H9 (cell line): ENCODE measurements around the gene C1orf198. TPM values are rescaled to one million over a fixed set of nuclear protein-coding genes. Genes with fewer than 3 reads are reported as not detected.

Experiments
- DNase-seq: peaks from one replicate; pipeline ENCODE4 v3.0.0-alpha.2; 2017
- H2AFZ ChIP-seq: one replicate; pipeline ENCODE4 v1.6.1; 2013; ENCODE audit warnings: mild to moderate bottlenecking, low read length, control low read depth, moderate library complexity
- H2AK5ac ChIP-seq: 2 replicates; pipeline ENCODE4 v1.6.1; 2013; ENCODE audit warnings: low read length, control low read depth, mixed read lengths; ENCODE audit not compliant: insufficient read length
- H2BK120ac ChIP-seq: one replicate; pipeline ENCODE4 v1.6.1; 2013; ENCODE audit warnings: low read depth, mild to moderate bottlenecking, low read length, control low read depth, inconsistent platforms; ENCODE audit not compliant: poor library complexity, severe bottlenecking
- H2BK12ac ChIP-seq: 2 replicates; pipeline ENCODE4 v1.6.1; 2013; ENCODE audit warnings: low read length, control low read depth, mixed read lengths, low read depth; ENCODE audit not compliant: insufficient read length
- H2BK15ac ChIP-seq: 2 replicates; pipeline ENCODE4 v1.6.1; 2013; ENCODE audit warnings: low read depth, low read length, control low read depth
- H2BK20ac ChIP-seq: one replicate; pipeline ENCODE4 v1.6.1; 2013; ENCODE audit warnings: low read depth, mild to moderate bottlenecking, low read length, control low read depth, inconsistent platforms; ENCODE audit not compliant: poor library complexity, severe bottlenecking
- H2BK5ac ChIP-seq: 2 replicates; pipeline ENCODE4 v1.6.1; 2013; ENCODE audit warnings: low read length, control low read depth, mixed read lengths; ENCODE audit not compliant: insufficient read length
- H3K14ac ChIP-seq: 2 replicates; pipeline ENCODE4 v1.6.1; 2013; ENCODE audit warnings: low read length, control low read depth; ENCODE audit not compliant: insufficient read depth
- H3K18ac ChIP-seq: 2 replicates; pipeline ENCODE4 v1.6.1; 2013; ENCODE audit warnings: low read depth, mild to moderate bottlenecking, mixed read lengths, low read length, control low read depth; ENCODE audit not compliant: insufficient read length
- H3K23ac ChIP-seq: 2 replicates; pipeline ENCODE4 v1.6.1; 2013; ENCODE audit warnings: low read length, control low read depth, mixed read lengths, low read depth; ENCODE audit not compliant: insufficient read length
- H3K23me2 ChIP-seq: 2 replicates; pipeline ENCODE4 v1.6.1; 2013; ENCODE audit warnings: low read depth, mild to moderate bottlenecking, mixed read lengths, low read length, control low read depth; ENCODE audit not compliant: insufficient read length, poor library complexity, severe bottlenecking
- H3K27ac ChIP-seq: 2 replicates; pipeline ENCODE4 v1.5.1; 2013; ENCODE audit warnings: low read length, control low read depth, mixed read lengths, low read depth; ENCODE audit not compliant: insufficient read length
- H3K27me3 ChIP-seq: 2 replicates; pipeline ENCODE4 v1.6.1; 2013; ENCODE audit warnings: low read length, control low read depth, inconsistent platforms; ENCODE audit not compliant: insufficient read depth
- H3K4ac ChIP-seq: 2 replicates; pipeline ENCODE4 v1.6.1; 2013; ENCODE audit warnings: low read depth, mild to moderate bottlenecking, control low read depth, inconsistent platforms, low read length, moderate library complexity
- H3K4me1 ChIP-seq: 2 replicates; pipeline ENCODE4 v1.6.1; 2013; ENCODE audit warnings: low read length, control low read depth, inconsistent platforms; ENCODE audit not compliant: insufficient read depth
- H3K4me2 ChIP-seq: 2 replicates; pipeline ENCODE4 v1.6.1; 2013; ENCODE audit warnings: low read length, control low read depth, mixed read lengths; ENCODE audit not compliant: insufficient read length, insufficient read depth
- H3K56ac ChIP-seq: 2 replicates; pipeline ENCODE4 v1.6.1; 2013; ENCODE audit warnings: low read depth, mild to moderate bottlenecking, mixed read lengths, low read length, control low read depth; ENCODE audit not compliant: insufficient read length
- H3K79me1 ChIP-seq: 2 replicates; pipeline ENCODE4 v1.6.1; 2013; ENCODE audit warnings: low read depth, mild to moderate bottlenecking, moderate library complexity, low read length, control low read depth, inconsistent platforms; ENCODE audit not compliant: insufficient read depth, poor library complexity, severe bottlenecking
- H3K79me2 ChIP-seq: 2 replicates; pipeline ENCODE4 v1.6.1; 2013; ENCODE audit warnings: low read length, control low read depth, inconsistent platforms; ENCODE audit not compliant: insufficient read depth
- H3K9ac ChIP-seq: 2 replicates; pipeline ENCODE4 v1.6.1; 2013; ENCODE audit warnings: low read length, control low read depth, mixed read lengths; ENCODE audit not compliant: insufficient read length; ENCODE audit errors: extremely low read depth
- H3K9me3 ChIP-seq: one replicate; pipeline ENCODE4 v1.6.1; 2013; ENCODE audit warnings: low read depth, low read length, inconsistent platforms; ENCODE audit not compliant: control insufficient read depth
- H3T11ph ChIP-seq: one replicate; pipeline ENCODE4 v1.6.1; 2013; ENCODE audit warnings: mild to moderate bottlenecking, low read length, control low read depth, inconsistent platforms
- H4K20me1 ChIP-seq: one replicate; pipeline ENCODE4 v1.6.1; 2013; ENCODE audit not compliant: control insufficient read depth, insufficient read length, insufficient read depth
- H4K5ac ChIP-seq: 2 replicates; pipeline ENCODE4 v1.6.1; 2013; ENCODE audit warnings: low read depth, mild to moderate bottlenecking, mixed read lengths, low read length, control low read depth; ENCODE audit not compliant: insufficient read length
- H4K8ac ChIP-seq: replicated peaks from 2 replicates; pipeline ENCODE4 v1.6.1; 2013; ENCODE audit warnings: low read length, control low read depth, mixed read lengths, low read depth; ENCODE audit not compliant: insufficient read length
- H4K91ac ChIP-seq: 2 replicates; pipeline ENCODE4 v1.6.1; 2013; ENCODE audit warnings: low read depth, mild to moderate bottlenecking, moderate library complexity, mixed read lengths, low read length, control low read depth; ENCODE audit not compliant: insufficient read length
- H3K27ac Mint-ChIP-seq, 3 experiments: 2 replicates in 2 of 3; 3 replicates in 1 of 3; pipeline ENCODE4 v1.8.0; 2020 to 2021; ENCODE audit warnings: mixed read lengths in 3 of 3, mild to moderate bottlenecking in 1 of 3, moderate library complexity in 1 of 3
- H3K27me3 Mint-ChIP-seq: 2 replicates; pipeline ENCODE4 v1.8.0; 2021; ENCODE audit warnings: low read depth, mild to moderate bottlenecking, moderate library complexity, mixed read lengths
- H3K36me3 Mint-ChIP-seq, 3 experiments: 2 replicates in 2 of 3; 3 replicates in 1 of 3; pipeline ENCODE4 v1.8.0; 2020 to 2021; ENCODE audit warnings: low read depth in 3 of 3, mixed read lengths in 3 of 3; ENCODE audit not compliant: insufficient read depth in 1 of 3
- H3K4me1 Mint-ChIP-seq, 2 experiments: 2 replicates each; pipeline ENCODE4 v1.8.0; 2020; ENCODE audit warnings: mixed read lengths in 2 of 2
- H3K4me3 Mint-ChIP-seq, 2 experiments: 2 replicates in 1 of 2; 3 replicates in 1 of 2; pipeline ENCODE4 v1.8.0; 2020 to 2021; ENCODE audit warnings: mild to moderate bottlenecking in 2 of 2, mixed read lengths in 2 of 2, moderate library complexity in 1 of 2
- H3K9me3 Mint-ChIP-seq, 2 experiments: 2 replicates in 1 of 2; 3 replicates in 1 of 2; pipeline ENCODE4 v1.8.0; 2020; ENCODE audit warnings: mild to moderate bottlenecking in 2 of 2, mixed read lengths in 2 of 2, moderate library complexity in 1 of 2
- WGBS: extraction: QIAGEN DNeasy Blood & Tissue Kit; methylation state at CpG from one replicate; pipeline ENCODE4 v1.1.7; 2013; ENCODE audit warnings: missing lambda C conversion rate, low lambda C conversion rate, mixed read lengths; ENCODE audit not compliant: insufficient read length; ENCODE audit errors: extremely low coverage; 5-methylcytosine and 5-hydroxymethylcytosine counted together
- total RNA-seq: library from RNA; stranded (reverse); gene quantifications from 2 replicates; pipeline ENCODE4 v1.2.1, GENCODE V29; 2021
- TF ChIP-seq, protein P1 (sequence below): fragments of 200-600 bp; sonication (generic); conservative IDR thresholded peaks from 3 replicates; pipeline ENCODE4 v1.8.0; 2021; ENCODE audit warnings: antibody characterized with exemption, mild to moderate bottlenecking

C1orf198 gene
- total RNA-seq, 1 experiment from 2014 or later: 28.9 TPM

DNA sequence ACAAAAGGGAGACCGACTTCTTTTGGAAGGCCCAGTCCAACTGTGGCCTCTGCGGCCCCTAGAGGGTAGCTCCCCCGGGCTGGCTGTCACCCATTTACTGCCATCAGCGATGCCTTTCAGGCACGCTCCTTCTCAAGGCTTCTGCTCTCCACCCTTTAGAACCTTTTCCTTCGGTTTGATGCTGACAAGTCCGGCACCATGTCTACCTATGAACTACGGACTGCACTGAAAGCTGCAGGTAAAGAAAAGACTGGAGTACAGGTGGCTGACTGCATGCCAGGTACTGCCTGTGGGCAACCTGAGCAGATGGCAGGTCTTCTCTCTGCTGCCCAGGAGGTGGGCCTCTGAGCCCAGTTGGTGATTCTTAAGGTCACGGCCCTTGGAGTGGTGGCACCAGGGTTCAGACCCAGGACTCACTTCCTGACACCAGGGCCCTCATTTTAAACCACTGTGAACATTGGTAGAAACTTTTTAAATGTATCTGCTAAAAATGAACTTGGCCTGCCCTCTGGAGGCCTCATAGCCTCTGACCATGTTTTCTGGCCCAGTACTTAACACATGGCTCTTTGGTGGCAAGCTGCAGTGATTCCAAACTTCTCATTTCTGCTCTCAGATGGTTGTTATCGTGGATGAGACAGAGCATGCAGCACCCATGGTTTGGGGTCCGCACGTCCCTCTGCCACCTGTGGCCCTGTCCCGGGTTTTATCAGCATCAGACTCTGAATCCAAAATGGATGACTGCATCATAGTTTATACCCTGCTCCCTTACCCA, 75.4 kb downstream of the C1orf198 start:
- TF ChIP-seq, protein P1, sequence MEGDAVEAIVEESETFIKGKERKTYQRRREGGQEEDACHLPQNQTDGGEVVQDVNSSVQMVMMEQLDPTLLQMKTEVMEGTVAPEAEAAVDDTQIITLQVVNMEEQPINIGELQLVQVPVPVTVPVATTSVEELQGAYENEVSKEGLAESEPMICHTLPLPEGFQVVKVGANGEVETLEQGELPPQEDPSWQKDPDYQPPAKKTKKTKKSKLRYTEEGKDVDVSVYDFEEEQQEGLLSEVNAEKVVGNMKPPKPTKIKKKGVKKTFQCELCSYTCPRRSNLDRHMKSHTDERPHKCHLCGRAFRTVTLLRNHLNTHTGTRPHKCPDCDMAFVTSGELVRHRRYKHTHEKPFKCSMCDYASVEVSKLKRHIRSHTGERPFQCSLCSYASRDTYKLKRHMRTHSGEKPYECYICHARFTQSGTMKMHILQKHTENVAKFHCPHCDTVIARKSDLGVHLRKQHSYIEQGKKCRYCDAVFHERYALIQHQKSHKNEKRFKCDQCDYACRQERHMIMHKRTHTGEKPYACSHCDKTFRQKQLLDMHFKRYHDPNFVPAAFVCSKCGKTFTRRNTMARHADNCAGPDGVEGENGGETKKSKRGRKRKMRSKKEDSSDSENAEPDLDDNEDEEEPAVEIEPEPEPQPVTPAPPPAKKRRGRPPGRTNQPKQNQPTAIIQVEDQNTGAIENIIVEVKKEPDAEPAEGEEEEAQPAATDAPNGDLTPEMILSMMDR: peak; percentile 41; the same call in 2 of the 3 replicates
- no peak overlapping the region for H3K4me3 Mint-ChIP-seq
- Histone ChIP-seq H3K23ac (no peak overlapping the region), H2BK20ac (no peak overlapping the region), H2BK120ac (no peak overlapping the region), H4K8ac (no peak overlapping the region), H4K5ac (no peak overlapping the region), H3K27me3 (peaks cover 4% of the 10 kb centered on the region; the same call in 1 of the 2 replicates), H3K14ac (no peak overlapping the region), H3K27ac (no peak overlapping the region), H2AK5ac (no peak overlapping the region), H3K9ac (no peak overlapping the region), H3K4me2 (no peak overlapping the region), H3K4me1 (no peaks in the 10 kb centered on the region), H3K18ac (no peak overlapping the region), H2BK15ac (no peak overlapping the region), H4K91ac (no peak overlapping the region), H3K23me2 (no peaks in the 10 kb centered on the region), H2BK5ac (no peak overlapping the region), H3K79me2 (no peaks in the 10 kb centered on the region), H2AFZ (no peak overlapping the region), H3T11ph (no peak overlapping the region), H3K56ac (no peak overlapping the region), H4K20me1 (no peaks in the 10 kb centered on the region), H3K4ac (no peak overlapping the region), H3K9me3 (no peaks in the 10 kb centered on the region), H3K79me1 (no peaks in the 10 kb centered on the region), H2BK12ac (no peak overlapping the region)
- peaks cover 2 to 5% of the 10 kb centered on the region in 2 experiments; a peak in 3 of 4 replicates for H3K4me1 Mint-ChIP-seq
- no peak overlapping the region for H3K27ac Mint-ChIP-seq
- no peak for DNase-seq
- no CpG with 5 or more reads among the region's 13 CpGs for WGBS
- no peaks in the 10 kb centered on the region for H3K36me3 Mint-ChIP-seq
- peaks cover 17% of the 10 kb centered on the region for H3K27me3 Mint-ChIP-seq
- no peaks in the 10 kb centered on the region for H3K9me3 Mint-ChIP-seq
